ENCODE data around the gene FDPS.
"Not testable (repeated sequence)": the region's sequence is repeated elsewhere in the genome, so short reads cannot be mapped to it uniquely, and the experiment has no call there.

Gene FDPS

GRCh38 chr1:155320252-155320651 lies 11.6 kb downstream of the FDPS start:
- no peak for DNase-seq (ENCODE audit: low read depth)

- peak; percentile 52 for DNase-seq (ENCODE audit: low read depth)
These were observed 12.3 kb downstream of the FDPS start, which contains the start of gene RUSC1 for GRCh38 chr1:155320661-155321617. Gene RUSC1, plus strand, starts transcription at chr1:155320894. Its CDS starts 880 bp downstream, at chr1:155321774.

GRCh38 chr1:155321639-155322503 lies 13.2 kb downstream of the FDPS start:
- DNase-seq (ENCODE audit: low read depth): no peak

- no peak for DNase-seq (ENCODE audit: low read depth)
These were observed 13.9 kb downstream of the FDPS start for GRCh38 chr1:155322571-155322952.

- peak; percentile 82 for DNase-seq (ENCODE audit: low read depth)
These were observed 14.5 kb downstream of the FDPS start for GRCh38 chr1:155322953-155323728.

GRCh38 chr1:155323729-155324036 lies 15.0 kb downstream of the FDPS start:
- DNase-seq (ENCODE audit: low read depth): peak; percentile 66

- peak; percentile 71 for DNase-seq (ENCODE audit: low read depth)
These were observed 15.5 kb downstream of the FDPS start for GRCh38 chr1:155324037-155324716.

- DNase-seq (ENCODE audit: low read depth): no peak
These were observed 16.3 kb downstream of the FDPS start for GRCh38 chr1:155324717-155325602.

GRCh38 chr1:155325603-155325893 lies 16.9 kb downstream of the FDPS start:
- no peak for DNase-seq (ENCODE audit: low read depth)

- DNase-seq (ENCODE audit: low read depth): no peak
These were observed 17.4 kb downstream of the FDPS start for GRCh38 chr1:155326020-155326526.

GRCh38 chr1:155326631-155327037 lies 18.0 kb downstream of the FDPS start:
- DNase-seq (ENCODE audit: low read depth): no peak

GRCh38 chr1:155327981-155328380 lies 19.3 kb downstream of the FDPS start:
- no peak for DNase-seq (ENCODE audit: low read depth)

GRCh38 chr1:155328856-155329255 lies 20.2 kb downstream of the FDPS start:
- DNase-seq (ENCODE audit: low read depth): not testable (repeated sequence)

GRCh38 chr1:155329980-155330598 lies 21.4 kb downstream of the FDPS start:
- DNase-seq (ENCODE audit: low read depth): no peak

- DNase-seq (ENCODE audit: low read depth): no peak
These were observed 26.3 kb downstream of the FDPS start for GRCh38 chr1:155334962-155335361.

GRCh38 chr1:155339515-155340097 lies 30.9 kb downstream of the FDPS start:
- DNase-seq (ENCODE audit: low read depth): no peak

GRCh38 chr1:155342842-155343241 lies 34.2 kb downstream of the FDPS start:
- no peak for DNase-seq (ENCODE audit: low read depth)

GRCh38 chr1:155352631-155353030 lies 44.0 kb downstream of the FDPS start:
- DNase-seq (ENCODE audit: low read depth): no peak

- no peak for DNase-seq (ENCODE audit: low read depth)
These were observed 51.4 kb downstream of the FDPS start for GRCh38 chr1:155360051-155360450.
